H1 (cell line): ENCODE results near the gene FOXA3. TPM values are rescaled to one million over a fixed set of nuclear protein-coding genes. Genes with fewer than 3 reads are reported as not detected.

Source experiments
- CTCF ChIA-PET: fragments of 300-600 bp; sonication (Branson Sonifier 250); formaldehyde crosslinking; loops from one replicate; lab custom pipeline; 2021; ENCODE audit not compliant: partially characterized antibody; lab: Charles Lee
- POLR2A ChIA-PET: fragments of 300-600 bp; sonication (Branson Sonifier 250); formaldehyde crosslinking; loops from one replicate; lab custom pipeline; 2021; ENCODE audit warnings: inconsistent platforms; ENCODE audit not compliant: partially characterized antibody; lab: Charles Lee
- DNase-seq, 2 experiments: peaks; one replicate each; pipeline versions ENCODE4 v3.0.0 to v3.0.0-alpha.2; 2010 to 2022; ENCODE audit warnings: low spot score in 2 of 2, low read depth in 1 of 2, mixed read lengths in 1 of 2
- FAIRE-seq: peaks from 2 replicates; lab custom pipeline; 2011; peaks lifted over from hg19 to GRCh38; lab: Jason Lieb, UNC
- H2AFZ ChIP-seq: 2 replicates; pipeline ENCODE4 v1.8.1; 2012; ENCODE audit warnings: low read length, inconsistent platforms
- H2AK5ac ChIP-seq: 2 replicates; pipeline ENCODE4 v1.6.1; 2013; ENCODE audit warnings: low read depth, low read length
- H2BK120ac ChIP-seq: replicated peaks from 2 replicates; pipeline ENCODE3; 2013; ENCODE audit warnings: low read depth, low read length, inconsistent platforms
- H2BK12ac ChIP-seq: 2 replicates; pipeline ENCODE4 v1.6.1; 2013; ENCODE audit warnings: low read depth, low read length
- H2BK15ac ChIP-seq: 2 replicates; pipeline ENCODE4 v1.6.1; 2013; ENCODE audit warnings: low read length
- H2BK20ac ChIP-seq: 2 replicates; pipeline ENCODE4 v1.6.1; 2013; ENCODE audit warnings: low read length
- H2BK5ac ChIP-seq: 2 replicates; pipeline ENCODE4 v1.6.1; 2013; ENCODE audit warnings: low read depth, low read length
- H3K14ac ChIP-seq: 2 replicates; pipeline ENCODE4 v1.6.1; 2013; ENCODE audit warnings: inconsistent platforms; ENCODE audit not compliant: insufficient read length
- H3K18ac ChIP-seq: 2 replicates; pipeline ENCODE4 v1.6.1; 2013; ENCODE audit warnings: low read length; ENCODE audit errors: extremely low read depth
- H3K23ac ChIP-seq: 2 replicates; pipeline ENCODE4 v1.6.1; 2013; ENCODE audit warnings: inconsistent platforms; ENCODE audit not compliant: insufficient read length
- H3K23me2 ChIP-seq: 2 replicates; pipeline ENCODE4 v1.6.1; 2013; ENCODE audit warnings: low read depth, low read length
- H3K27ac ChIP-seq: 2 replicates; pipeline ENCODE4 v1.6.1; 2011; ENCODE audit warnings: low read depth, low read length, inconsistent platforms
- H3K27me3 ChIP-seq, 4 experiments: replicated peaks in 1 of 4; 1 replicate in 1 of 4; 2 replicates in 3 of 4; pipeline versions ENCODE4 v1.6.1 to v1.8.1; 2011 to 2013; ENCODE audit warnings: low read length in 3 of 4, mild to moderate bottlenecking in 3 of 4, inconsistent platforms in 2 of 4, mixed read lengths in 2 of 4, moderate library complexity in 1 of 4; ENCODE audit not compliant: control insufficient read depth in 3 of 4, insufficient read depth in 3 of 4; ENCODE audit errors: extremely low read depth in 1 of 4
- H3K36me3 ChIP-seq, 4 experiments: 2 replicates each; pipeline versions ENCODE4 v1.6.1 to v1.8.1; 2011 to 2013; ENCODE audit warnings: mild to moderate bottlenecking in 4 of 4, low read length in 3 of 4, moderate library complexity in 2 of 4, control low read depth in 1 of 4, inconsistent platforms in 1 of 4; ENCODE audit not compliant: insufficient read depth in 4 of 4, control insufficient read depth in 2 of 4
- H3K4ac ChIP-seq: replicated peaks from 2 replicates; pipeline ENCODE3; 2013; ENCODE audit warnings: low read length, low read depth, mixed read lengths, inconsistent platforms; ENCODE audit not compliant: insufficient read length
- H3K4me1 ChIP-seq, 4 experiments: replicated peaks in 1 of 4; 1 replicate in 1 of 4; 2 replicates in 3 of 4; pipeline versions ENCODE4 v1.6.1 to v1.8.1; 2011 to 2013; ENCODE audit warnings: low read length in 3 of 4, inconsistent platforms in 2 of 4, mixed read lengths in 1 of 4; ENCODE audit not compliant: insufficient read depth in 4 of 4, control insufficient read depth in 3 of 4
- H3K4me2 ChIP-seq, 2 experiments: 2 replicates each; pipeline versions ENCODE4 v1.6.1 to v1.8.1; 2011 to 2013; ENCODE audit warnings: low read depth in 2 of 2, low read length in 2 of 2, control low read depth in 1 of 2, inconsistent platforms in 1 of 2, mild to moderate bottlenecking in 1 of 2; ENCODE audit not compliant: insufficient read depth in 1 of 2
- H3K4me3 ChIP-seq, 4 experiments: fragments of 200-600, 300-600 bp in 1 of 4; sonication (generic), shearing (Covaris generic), sonication (Bioruptor Twin) in 1 of 4; 2 replicates each; pipeline versions ENCODE4 v1.5.1 to v1.8.1; 2011 to 2016; ENCODE audit warnings: low read length in 4 of 4, low read depth in 3 of 4, control low read depth in 2 of 4, inconsistent platforms in 2 of 4, mild to moderate bottlenecking in 2 of 4, mixed read lengths in 1 of 4, moderate library complexity in 1 of 4; ENCODE audit not compliant: insufficient read depth in 2 of 4; ENCODE audit errors: extremely low read depth in 1 of 4
- H3K56ac ChIP-seq: replicated peaks from 2 replicates; pipeline ENCODE3; 2013; ENCODE audit warnings: low read depth, mild to moderate bottlenecking, mixed read lengths, low read length, inconsistent platforms; ENCODE audit not compliant: insufficient read length
- H3K79me1 ChIP-seq: 2 replicates; pipeline ENCODE4 v1.6.1; 2013; ENCODE audit warnings: low read depth, low read length, control low read depth
- H3K79me2 ChIP-seq, 2 experiments: 2 replicates each; pipeline versions ENCODE4 v1.6.1 to v1.8.1; 2012 to 2013; ENCODE audit warnings: low read length in 2 of 2, mild to moderate bottlenecking in 2 of 2, inconsistent platforms in 1 of 2; ENCODE audit not compliant: insufficient read depth in 2 of 2, control insufficient read depth in 1 of 2
- H3K9ac ChIP-seq, 4 experiments: replicated peaks in 1 of 4; 1 replicate in 1 of 4; 2 replicates in 3 of 4; pipeline versions ENCODE4 v1.6.1 to v1.8.1; 2011 to 2013; ENCODE audit warnings: low read depth in 3 of 4, low read length in 3 of 4, control low read depth in 2 of 4, mild to moderate bottlenecking in 2 of 4, moderate library complexity in 2 of 4, inconsistent platforms in 1 of 4; ENCODE audit errors: extremely low read depth in 1 of 4
- H3K9me3 ChIP-seq, 2 experiments: 2 replicates each; pipeline versions ENCODE4 v1.6.1 to v1.8.1; 2012 to 2013; ENCODE audit warnings: mild to moderate bottlenecking in 2 of 2, moderate library complexity in 2 of 2, control low read depth in 1 of 2, inconsistent platforms in 1 of 2, low read depth in 1 of 2, low read length in 1 of 2, mixed read lengths in 1 of 2; ENCODE audit not compliant: insufficient read depth in 2 of 2
- H4K20me1 ChIP-seq, 2 experiments: replicated peaks in 1 of 2; 2 replicates each; pipeline versions ENCODE3 to v1.8.1; 2011 to 2013; ENCODE audit warnings: inconsistent platforms in 2 of 2, low read length in 2 of 2, mild to moderate bottlenecking in 1 of 2; ENCODE audit not compliant: insufficient read depth in 2 of 2, control insufficient read depth in 1 of 2
- H4K5ac ChIP-seq: 2 replicates; pipeline ENCODE4 v1.6.1; 2013; ENCODE audit warnings: low read length, low read depth, mixed read lengths, inconsistent platforms; ENCODE audit not compliant: insufficient read length
- H4K8ac ChIP-seq: 2 replicates; pipeline ENCODE4 v1.8.0; 2013; ENCODE audit warnings: mild to moderate bottlenecking, moderate library complexity, low read length, inconsistent platforms; ENCODE audit not compliant: insufficient read depth; ENCODE audit errors: extremely low read depth
- H4K91ac ChIP-seq: replicated peaks from 2 replicates; pipeline ENCODE3; 2013; ENCODE audit warnings: low read length, mixed read lengths, inconsistent platforms; ENCODE audit not compliant: insufficient read length
- TAF1 ChIP-seq: IDR thresholded peaks from 2 replicates; pipeline ENCODE4 v1.6.1; 2011; ENCODE audit warnings: mild to moderate bottlenecking, low read depth, low read length
- WGBS, 2 experiments: shearing (Covaris generic) in 1 of 2; methylation state at CpG; one replicate each; pipeline versions ENCODE4 v1.1.6 to v1.1.7; 2013 to 2015; ENCODE audit warnings: low lambda C conversion rate in 2 of 2, mixed read lengths in 2 of 2, inconsistent platforms in 1 of 2, low coverage in 1 of 2, missing lambda C conversion rate in 1 of 2; ENCODE audit not compliant: insufficient replicate concordance in 2 of 2, insufficient coverage in 1 of 2, insufficient read length in 1 of 2; ENCODE audit errors: extremely low coverage in 1 of 2, missing lambda C conversion rate in 1 of 2; 5-methylcytosine and 5-hydroxymethylcytosine counted together
- polyA plus RNA-seq, 7 experiments: library from polyadenylated mRNA; depleted of rRNA in 3 of 7; stranded (reverse) in 5 of 7; unstranded in 2 of 7; fragments of >200 nt in 5 of 7; fragments of 200-250 nt in 2 of 7; gene quantifications; 1 replicate in 5 of 7; 2 replicates in 1 of 7; 4 replicates in 1 of 7; pipeline versions ENCODE4 v1.2.1 to v1.2.3, GENCODE V29; 2011 to 2013; ENCODE audit warnings: missing spikeins in 2 of 7, mixed read lengths in 2 of 7
- total RNA-seq: library from RNA; stranded (reverse); fragmentation: NEBNext Ultra II Directional; extraction: Animal tissue kit (Norgen Biotek cat#: 25700); gene quantifications from 2 replicates; pipeline ENCODE4 v1.2.1, GENCODE V29; 2021

FOXA3 gene
- total and polyA plus RNA-seq, 2 of the 8 experiments (the other 6 are each of a cell fraction or from before 2014, with no cell fraction given) = 20.2 to 49.1 TPM

GRCh38 chr19:45919678-45920077 is 55.6 kb downstream of the FOXA3 start:
- Histone ChIP-seq H2BK20ac (no peak overlapping the region), H3K27ac (no peak overlapping the region), H3K56ac (no peak overlapping the region), H4K5ac (no peak overlapping the region), H3K9ac (no peak overlapping the region), H3K23ac (no peak overlapping the region), H3K4me1 (no peaks in the 10 kb centered on the region; a peak in 2 of 7 replicates), H3K79me2 (no peaks in the 10 kb centered on the region), H3K14ac (no peak overlapping the region), H3K18ac (no peak overlapping the region), H4K91ac (no peak overlapping the region), H3K27me3 (no peaks in the 10 kb centered on the region), H3K9me3 (no peaks in the 10 kb centered on the region), H3K23me2 (no peaks in the 10 kb centered on the region), H3K4me2 (no peak overlapping the region), H3K36me3 (no peaks in the 10 kb centered on the region), H2AK5ac (no peak overlapping the region), H3K79me1 (no peaks in the 10 kb centered on the region), H2BK120ac (no peak overlapping the region), H2BK12ac (no peak overlapping the region; the same call in 1 of the 2 replicates), H2BK5ac (no peak overlapping the region), H4K8ac (no peak overlapping the region), H3K4me3 (no peak overlapping the region), H2BK15ac (no peak overlapping the region), H4K20me1 (no peaks in the 10 kb centered on the region), H3K4ac (no peak overlapping the region), H2AFZ (no peak overlapping the region)
- DNase-seq = no peak
- WGBS, 2 experiments = 89% methylated on average over 6 of the region's 7 CpGs; no CpG with 5 or more reads in 1 of the 2 experiments
- no peak for TF ChIP-seq TAF1
- ChIA-PET CTCF (interaction anchor here (0.6 to 1.3 kb wide), 4 partner anchors 13 to 109 kb away, joined by 3 read pairs; no protein-coding TSS in a partner anchor), POLR2A (interaction anchor here (1.5 kb wide), 1 partner anchor 16 kb away, joined by 3 read pairs; no protein-coding TSS in a partner anchor)
- no peak for FAIRE-seq
